ENCODE measurements around the gene NINJ2.
"Not testable (repeated sequence)": the region's sequence is repeated elsewhere in the genome, so short reads cannot be mapped to it uniquely, and the experiment has no call there.

NINJ2 gene

DNA sequence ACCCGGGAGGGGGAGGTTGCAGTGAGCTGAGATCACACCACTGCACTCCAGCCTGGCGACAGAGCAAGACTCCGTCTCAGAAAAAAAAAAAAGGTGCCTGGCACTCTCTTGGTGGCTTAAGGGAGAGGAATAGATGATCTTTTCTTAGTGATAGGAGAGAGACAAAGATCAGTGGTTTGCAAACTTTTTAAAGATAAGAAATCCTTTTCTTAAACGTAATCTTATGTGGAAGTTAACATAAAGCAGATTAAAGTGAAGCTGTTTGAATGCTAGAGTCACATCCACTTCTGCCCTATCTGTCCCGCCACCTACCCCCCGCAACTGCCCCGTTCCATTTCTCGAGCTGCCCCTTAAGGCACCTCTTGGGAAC is 6.3 kb upstream of the NINJ2 start:
- no peak for DNase-seq

- DNase-seq: peak; percentile 49 to 68 (median 59)
Observed at GRCh38 chr12:668090-668481, 4.8 kb upstream of the NINJ2 start.

- peak; percentile 27 to 73 (median 67) for DNase-seq
Observed at GRCh38 chr12:666766-667308, 3.6 kb upstream of the NINJ2 start.

GRCh38 chr12:666066-666465 is 2.8 kb upstream of the NINJ2 start:
- DNase-seq: no peak

DNA sequence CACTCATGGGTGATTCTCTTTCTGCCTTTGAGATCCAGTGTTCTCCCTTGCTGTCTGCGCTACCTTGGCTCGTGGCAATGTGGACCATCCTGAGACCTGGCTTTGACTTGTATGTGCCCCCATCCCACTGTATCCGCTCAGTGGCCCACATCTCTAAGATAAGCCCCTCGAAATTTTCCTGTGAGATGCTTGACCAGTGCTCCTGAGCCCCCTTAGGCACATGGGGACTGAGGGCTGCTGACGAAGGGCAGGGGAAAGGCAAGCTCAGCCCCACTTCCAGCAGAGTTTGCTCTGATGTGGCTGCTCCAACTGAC is 1.5 kb upstream of the NINJ2 start:
- no peak for DNase-seq

DNA sequence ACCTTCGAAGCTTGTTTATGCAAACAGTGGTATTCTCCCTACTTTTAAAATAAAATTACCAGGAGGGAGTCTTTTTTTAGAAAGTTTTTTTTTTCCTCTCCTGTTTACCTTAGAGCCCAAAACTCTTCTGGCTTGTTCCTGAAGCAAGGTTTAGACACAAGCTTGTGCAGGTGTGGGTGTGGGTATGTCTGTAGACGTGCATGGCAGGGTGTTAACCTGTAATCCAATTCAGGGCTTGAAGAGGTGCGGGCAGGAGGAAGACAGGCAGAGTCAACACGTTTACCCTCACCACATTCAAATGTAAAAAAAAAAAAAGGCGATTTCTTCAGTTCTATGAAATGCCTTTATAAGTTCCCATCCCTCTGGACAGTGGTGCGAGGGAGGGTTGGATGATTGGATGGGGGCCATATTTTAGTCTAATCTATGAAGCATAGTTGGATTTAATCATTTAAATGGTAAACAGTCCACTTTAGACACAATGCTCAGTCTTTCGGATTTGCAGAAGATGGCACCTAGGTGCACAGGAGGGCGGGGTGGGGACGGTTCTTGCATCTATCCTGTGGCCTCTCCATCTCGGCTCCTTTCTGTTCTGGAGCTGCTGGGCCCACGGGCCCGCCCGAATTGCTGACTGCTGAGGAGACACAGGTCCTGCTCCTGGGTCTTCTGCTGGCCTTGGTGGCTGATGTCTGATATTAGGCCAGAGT is 982 bp upstream of the NINJ2 start:
- DNase-seq: no peak

DNA sequence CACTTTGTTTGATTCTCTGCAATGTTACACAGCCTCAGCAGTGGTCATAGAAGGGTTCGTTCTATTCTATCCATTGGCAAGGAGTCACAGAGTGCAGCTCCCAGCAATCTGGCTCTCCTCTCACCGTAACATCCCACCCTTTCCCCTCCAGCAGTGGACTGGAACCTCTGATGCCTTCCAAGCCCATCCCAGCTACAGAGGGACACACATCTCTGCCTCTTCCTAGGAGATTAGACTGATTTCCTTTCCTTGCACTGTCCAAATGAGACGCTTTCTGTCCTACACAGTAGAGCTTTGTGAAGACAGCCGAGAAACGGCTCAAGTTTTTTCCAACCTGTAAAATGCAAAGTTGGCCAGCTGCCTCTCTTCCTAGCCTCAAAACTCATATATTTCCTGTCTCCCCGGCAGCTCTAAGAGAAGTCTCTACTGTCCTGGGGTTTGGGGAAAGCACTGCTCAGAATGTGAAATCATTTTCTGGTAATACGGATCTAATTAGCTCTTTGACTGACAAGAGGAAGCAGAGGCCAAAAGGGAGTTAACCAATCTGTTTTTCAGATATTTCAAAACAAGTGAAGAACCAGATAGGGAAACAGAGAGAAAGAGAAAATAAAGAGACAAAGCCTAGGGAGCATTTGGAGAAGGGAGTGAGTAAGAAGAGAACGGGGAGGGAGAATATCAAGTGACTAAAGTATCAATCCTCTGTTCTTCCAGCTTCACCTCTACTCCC is 516 bp downstream of the NINJ2 start:
- peak; percentile 61 to 84 (median 70) for DNase-seq

- DNase-seq: no peak
Observed at GRCh38 chr12:661720-662486, 1.3 kb downstream of the NINJ2 start.

- DNase-seq: no peak
Observed at GRCh38 chr12:659090-659683, 4.1 kb downstream of the NINJ2 start.

GRCh38 chr12:650983-651382 is 12.3 kb downstream of the NINJ2 start:
- peak; percentile 42 to 48 (median 47) for DNase-seq

- DNase-seq: no peak
Observed at GRCh38 chr12:647385-648085, 15.7 kb downstream of the NINJ2 start.

GRCh38 chr12:646442-647384 is 16.5 kb downstream of the NINJ2 start:
- DNase-seq: no peak

- peak; percentile 49 to 57 (median 55) for DNase-seq
Observed at GRCh38 chr12:645563-646071, 17.6 kb downstream of the NINJ2 start.

GRCh38 chr12:644818-645552 is 18.3 kb downstream of the NINJ2 start:
- no peak for DNase-seq

DNA sequence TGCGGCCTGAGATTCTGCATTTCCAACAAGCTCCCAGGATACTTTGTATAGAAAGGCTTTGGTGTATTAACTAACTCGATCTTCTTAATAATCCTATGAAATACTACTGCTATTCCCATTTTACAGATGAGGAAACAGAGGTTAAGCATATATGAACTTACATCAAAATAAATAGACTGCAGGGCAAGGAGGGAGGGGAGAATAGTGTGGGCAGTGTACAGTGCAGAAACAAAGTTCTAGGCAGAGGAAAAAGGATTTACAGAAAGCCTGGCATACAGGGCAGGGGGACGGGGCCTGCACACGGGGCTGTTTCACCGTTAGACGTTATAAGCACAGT is 19.0 kb downstream of the NINJ2 start:
- no peak for DNase-seq

DNA sequence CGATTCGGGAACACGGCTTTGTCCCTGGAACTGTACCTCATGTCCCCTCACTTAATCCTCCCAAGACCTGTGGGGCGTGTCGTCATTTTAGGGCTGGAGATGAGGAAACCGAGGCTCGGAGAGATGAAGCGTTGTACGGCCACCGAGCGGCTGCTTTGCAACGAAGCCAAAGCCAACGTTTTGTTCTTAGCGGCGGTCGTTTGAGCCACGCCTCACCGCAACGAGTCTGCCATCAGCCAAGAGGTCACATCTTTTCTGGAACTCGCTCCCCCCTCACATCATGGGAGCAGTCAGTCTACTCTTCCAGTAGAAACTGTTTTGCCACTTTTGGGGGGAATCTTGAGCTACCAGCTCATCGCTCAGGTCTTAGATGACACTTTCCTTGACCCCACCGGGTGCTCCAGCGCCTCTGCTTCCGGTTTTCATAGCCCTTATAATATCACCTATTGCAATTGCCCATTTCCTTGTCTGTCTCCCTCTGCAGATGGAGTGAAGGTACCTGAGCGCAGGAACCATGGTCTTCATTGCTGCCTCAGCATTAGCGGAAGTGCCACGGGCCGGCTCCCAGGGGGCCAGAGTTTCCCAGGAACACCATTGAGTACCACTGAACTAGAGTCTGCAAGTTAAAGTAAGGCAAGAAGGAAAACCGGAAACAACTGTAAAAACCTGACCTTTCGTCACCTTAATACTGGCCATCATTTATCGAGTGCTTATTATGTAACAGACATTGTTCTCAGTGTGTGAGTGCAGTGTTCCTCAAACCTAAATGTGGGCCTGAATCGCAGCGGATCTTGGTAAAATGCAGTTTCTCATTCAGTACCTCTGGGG is 19.6 kb downstream of the NINJ2 start:
- peak; percentile 31 to 44 (median 43) for DNase-seq

DNA sequence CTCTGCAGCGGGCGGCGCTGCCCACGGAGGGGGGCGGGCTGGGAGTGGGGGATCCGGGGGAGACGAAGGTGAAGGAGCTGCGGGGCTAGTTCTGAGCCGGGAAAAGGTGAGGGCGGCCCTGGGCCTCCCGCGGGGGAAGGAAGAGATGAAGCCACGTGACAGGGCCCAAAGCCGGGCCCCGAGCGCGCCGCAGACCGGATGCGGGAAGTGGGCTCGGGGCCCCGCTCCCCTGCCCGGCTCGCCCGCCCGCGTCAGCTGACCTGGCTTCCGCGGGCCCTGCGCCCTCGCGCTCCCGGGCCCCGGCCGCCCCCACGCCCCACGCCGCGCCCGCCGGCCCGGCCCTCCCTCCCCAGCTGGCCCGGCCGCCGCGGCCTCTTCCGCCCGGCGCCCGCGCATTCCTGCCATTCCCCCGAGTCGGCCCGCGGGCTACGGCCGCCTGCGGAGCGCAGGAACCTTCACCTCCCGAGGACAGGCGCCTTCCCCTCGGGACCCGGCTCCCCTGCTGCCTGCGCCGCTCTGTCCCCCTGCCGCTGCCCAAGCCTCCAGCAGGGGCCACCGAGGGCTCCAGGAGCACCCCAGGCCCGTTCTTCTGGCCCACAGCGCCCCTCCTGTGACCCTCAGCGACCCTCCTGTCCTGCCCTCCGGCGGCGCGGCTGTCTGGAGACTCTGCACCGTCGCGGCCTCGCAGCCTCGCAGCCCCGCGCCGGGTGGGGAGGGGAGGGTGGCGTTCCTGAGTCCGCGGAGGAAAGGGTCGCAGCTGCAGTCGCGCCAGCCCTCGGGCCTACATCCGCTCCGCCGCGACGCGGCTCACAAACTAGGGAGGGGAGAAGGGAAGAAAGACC is 20.4 kb downstream of the NINJ2 start:
- peak; percentile 76 to 94 (median 87) for DNase-seq

GRCh38 chr12:641321-641720 is 21.9 kb downstream of the NINJ2 start:
- DNase-seq: not testable (repeated sequence)

DNA sequence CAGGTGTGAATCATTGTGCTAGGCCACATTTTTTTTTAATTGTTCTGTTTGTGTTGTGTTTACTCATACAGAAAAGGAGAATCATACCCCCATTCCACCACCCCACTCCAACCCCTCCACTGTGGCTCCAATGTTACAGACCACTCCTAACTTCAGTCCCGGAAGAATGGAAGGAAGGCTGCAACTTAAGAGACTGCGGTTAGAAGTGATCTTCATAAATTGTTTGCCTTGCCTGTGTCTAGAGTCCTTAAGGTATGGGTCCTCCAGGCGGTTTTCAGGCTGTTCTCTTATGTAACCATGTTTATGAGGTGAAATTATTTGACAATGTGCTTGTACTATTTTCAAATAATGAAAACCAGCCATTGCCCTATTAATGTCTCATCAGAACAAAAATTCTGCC is 22.5 kb downstream of the NINJ2 start:
- DNase-seq: no peak
